HCT116 (cell line): ENCODE results near the gene AZGP1. TPM values are rescaled to one million over a fixed set of nuclear protein-coding genes. Genes with fewer than 3 reads are reported as not detected.

ENCODE experiments used
- ATAC-seq: fragments of 200-7000 bp; cut with Tn5 transposase; 2 replicates; pipeline ENCODE4 v1.9.1; 2020; ENCODE audit warnings: mild to moderate bottlenecking, moderate library complexity
- BruUV-seq: library from RNA; stranded (reverse); fragments of 400-500 nt; replicated peaks from 2 replicates; lab custom pipeline; 2021; lab: Mats Ljungman, UMichigan
- CTCF ChIA-PET: fragments of 300-600 bp; sonication (Branson Sonifier 250); formaldehyde crosslinking; loops from one replicate; lab custom pipeline; 2021; ENCODE audit warnings: antibody characterized with exemption; lab: Charles Lee
- POLR2A ChIA-PET: fragments of 300-600, 350-600 bp; sonication (Branson Sonifier 250); formaldehyde crosslinking; loops from one replicate; lab custom pipeline; 2021; ENCODE audit warnings: antibody characterized with exemption; lab: Charles Lee
- RAD21 ChIA-PET, 2 experiments: fragments of 300-600 bp; sonication (Branson Sonifier 250); formaldehyde crosslinking; loops; one replicate each; lab custom pipeline; 2023; ENCODE audit warnings: low total read pairs in 2 of 2; ENCODE audit not compliant: uncharacterized antibody in 2 of 2, unreplicated experiment in 2 of 2, low non-redundant PET in 1 of 2; lab: Charles Lee
- DNase-seq: peaks from one replicate; pipeline ENCODE4 v3.0.0-alpha.2; 2010; ENCODE audit warnings: low read depth, low spot score
- H2AFZ ChIP-seq: fragments of 200-600 bp; shearing (Covaris generic), sonication (generic); 2 replicates; pipeline ENCODE4 v1.6.1; 2017; ENCODE audit warnings: low read depth, mixed run types, mixed read lengths, antibody characterized with exemption, low read length; ENCODE audit not compliant: poor library complexity, severe bottlenecking
- H3K27ac ChIP-seq: 2 replicates; pipeline ENCODE4 v1.5.1; 2012; ENCODE audit warnings: low read depth, low read length
- H3K27me3 ChIP-seq: fragments of 200-600 bp; sonication (generic); 2 replicates; pipeline ENCODE4 v1.6.1; 2016; ENCODE audit warnings: mixed run types, low read length, mixed read lengths; ENCODE audit not compliant: insufficient read depth
- H3K36me3 ChIP-seq, 2 experiments: fragments of 200-500 bp in 1 of 2; fragments of 200-600 bp in 1 of 2; sonication (Bioruptor generic) in 1 of 2; sonication (generic) in 1 of 2; 2 replicates each; pipeline versions ENCODE4 v1.5.1 to v1.6.1; 2014 to 2016; ENCODE audit warnings: low read length in 2 of 2, inconsistent platforms in 1 of 2, mixed read lengths in 1 of 2, mixed run types in 1 of 2; ENCODE audit not compliant: insufficient read depth in 2 of 2, control insufficient read depth in 1 of 2
- H3K4me1 ChIP-seq, 2 experiments: fragments of 200-600 bp in 1 of 2; sonication (generic) in 1 of 2; 2 replicates each; pipeline versions ENCODE4 v1.5.1 to v1.6.1; 2012 to 2017; ENCODE audit warnings: low read length in 2 of 2, inconsistent platforms in 1 of 2, mild to moderate bottlenecking in 1 of 2, mixed read lengths in 1 of 2, mixed run types in 1 of 2, moderate library complexity in 1 of 2; ENCODE audit not compliant: insufficient read depth in 2 of 2, control insufficient read depth in 1 of 2
- H3K4me2 ChIP-seq: fragments of 200-600 bp; sonication (generic); 2 replicates; pipeline ENCODE4 v1.6.1; 2017; ENCODE audit warnings: mixed run types, low read length, mixed read lengths
- H3K4me3 ChIP-seq, 2 experiments: fragments of 200-600 bp in 1 of 2; sonication (generic) in 1 of 2; replicated peaks in 1 of 2; 2 replicates each; pipeline ENCODE4 v1.5.1; 2011 to 2016; ENCODE audit warnings: low read length in 2 of 2, control low read depth in 1 of 2, low read depth in 1 of 2, mild to moderate bottlenecking in 1 of 2, mixed read lengths in 1 of 2, mixed run types in 1 of 2
- H3K79me2 ChIP-seq: fragments of 200-600 bp; sonication (generic); 2 replicates; pipeline ENCODE4 v1.6.1; 2017; ENCODE audit warnings: mild to moderate bottlenecking, mixed run types, low read length, moderate library complexity, mixed read lengths; ENCODE audit not compliant: insufficient read depth
- H3K9ac ChIP-seq: fragments of 200-600 bp; sonication (generic); 2 replicates; pipeline ENCODE4 v1.6.1; 2016; ENCODE audit warnings: low read length, mixed read lengths
- H3K9me2 ChIP-seq: fragments of 200-600 bp; sonication (generic), shearing (Covaris generic); 2 replicates; pipeline ENCODE4 v1.6.1; 2017; ENCODE audit warnings: mixed run types, mild to moderate bottlenecking, moderate library complexity; ENCODE audit not compliant: insufficient read depth
- H3K9me3 ChIP-seq, 2 experiments: fragments of 200-500 bp in 1 of 2; fragments of 200-600 bp in 1 of 2; sonication (Bioruptor generic) in 1 of 2; sonication (generic) in 1 of 2; 2 replicates each; pipeline ENCODE4 v1.6.1; 2014 to 2017; ENCODE audit warnings: low read length in 2 of 2, mixed read lengths in 2 of 2, inconsistent platforms in 1 of 2, low read depth in 1 of 2, mild to moderate bottlenecking in 1 of 2, mixed run types in 1 of 2, moderate library complexity in 1 of 2; ENCODE audit not compliant: control insufficient read depth in 1 of 2, insufficient read depth in 1 of 2
- H4K20me1 ChIP-seq: fragments of 200-600 bp; sonication (generic), shearing (Covaris generic); 2 replicates; pipeline ENCODE4 v1.6.1; 2017; ENCODE audit warnings: mixed run types, mild to moderate bottlenecking, moderate library complexity; ENCODE audit not compliant: insufficient read depth
- EZH2 ChIP-seq: fragments of 200-600 bp; sonication (generic); IDR thresholded peaks from 2 replicates; pipeline ENCODE4 v1.6.1; 2017; ENCODE audit warnings: antibody characterized with exemption, mixed run types
- FOSL1 ChIP-seq: IDR thresholded peaks from 2 replicates; pipeline ENCODE4 v1.6.1; 2012; ENCODE audit warnings: low read depth
- SIN3A ChIP-seq: IDR thresholded peaks from 2 replicates; pipeline ENCODE4 v1.6.1; 2012; ENCODE audit warnings: low read depth
- SRF ChIP-seq: IDR thresholded peaks from 2 replicates; pipeline ENCODE4 v1.6.1; 2012; ENCODE audit warnings: low read depth
- ZFX ChIP-seq: fragments of 450-650 bp; IDR thresholded peaks from 2 replicates; pipeline ENCODE4 v1.6.1; 2017
- intact Hi-C: fragments of 100-400 bp; cut with micrococcal nuclease; formaldehyde crosslinking; loops from 2 replicates; pipeline ENCODE4 v1.10.0; 2022
- total RNA-seq: library from RNA; stranded (reverse); gene quantifications from one replicate; pipeline ENCODE4 v1.2.1, GENCODE V29; 2021; ENCODE audit not compliant: unreplicated experiment
- TF ChIP-seq, protein P1 (sequence below): IDR thresholded peaks from 2 replicates; pipeline ENCODE4 v1.6.1; 2012

Gene AZGP1
- total RNA-seq, 1 experiment from 2014 or later = 1.1 TPM

DNA sequence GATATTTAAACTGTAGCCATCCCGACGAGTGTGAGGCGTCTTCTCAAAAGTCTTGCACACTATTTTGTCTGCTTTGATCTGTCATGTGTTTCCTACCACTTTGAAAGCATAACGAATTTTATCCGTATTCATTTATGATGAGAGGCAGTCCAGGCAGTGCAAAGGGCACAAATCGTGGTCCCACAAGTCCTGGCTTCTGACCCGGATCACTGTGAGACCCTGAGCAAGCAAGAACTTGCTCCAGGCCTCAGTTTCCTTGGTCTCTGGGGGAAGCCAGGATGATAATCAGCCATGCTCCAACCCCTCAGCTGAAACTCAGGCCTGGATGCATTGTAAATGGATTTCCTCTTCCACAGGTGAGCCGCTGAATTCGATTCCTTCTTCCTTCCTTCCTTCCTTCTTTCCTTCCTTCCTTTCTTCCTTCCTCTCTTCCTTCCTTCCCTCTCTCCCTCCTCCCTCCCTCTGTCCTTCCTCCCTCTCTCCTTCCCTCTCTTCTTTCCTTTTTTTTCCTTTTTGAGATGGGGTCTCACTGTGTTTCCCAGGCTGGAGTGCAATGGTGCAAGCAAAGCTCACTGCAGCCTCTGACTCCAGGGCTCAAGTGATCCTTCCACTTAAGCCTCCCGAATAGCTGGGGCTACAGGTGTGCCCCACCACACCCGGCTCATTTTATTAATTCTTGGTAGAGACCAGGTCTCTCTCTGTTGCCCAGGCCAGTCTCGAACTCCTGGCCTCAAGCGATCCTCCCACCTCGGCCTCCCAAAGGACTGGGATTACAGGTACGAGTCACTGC, 21.1 kb upstream of the AZGP1 start:
- Histone ChIP-seq H3K4me2 (no peak overlapping the region), H4K20me1 (no peaks in the 10 kb centered on the region), H3K36me3 (no peaks in the 10 kb centered on the region), H2AFZ (no peak overlapping the region), H3K4me1 (peaks cover 0 to 5% of the 10 kb centered on the region in 2 experiments; a peak in 2 of 4 replicates), H3K79me2 (no peaks in the 10 kb centered on the region), H3K27me3 (no peaks in the 10 kb centered on the region), H3K4me3 (no peak overlapping the region), H3K9me2 (no peaks in the 10 kb centered on the region), H3K27ac (no peak overlapping the region), H3K9ac (no peak overlapping the region), H3K9me3 (no peaks in the 10 kb centered on the region)
- intact Hi-C loops = no loop called here
- DNase-seq = no peak
- POLR2A ChIA-PET = no interaction called here
- TF ChIP-seq, protein P1, sequence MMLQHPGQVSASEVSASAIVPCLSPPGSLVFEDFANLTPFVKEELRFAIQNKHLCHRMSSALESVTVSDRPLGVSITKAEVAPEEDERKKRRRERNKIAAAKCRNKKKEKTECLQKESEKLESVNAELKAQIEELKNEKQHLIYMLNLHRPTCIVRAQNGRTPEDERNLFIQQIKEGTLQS = no peak
- TF ChIP-seq EZH2 = no peak
- ATAC-seq = no peak
- CTCF ChIA-PET = no interaction called here
- BruUV-seq = no TSS peak
- RAD21 ChIA-PET = interaction anchor here in 1 of 2 experiments (0.6 kb wide), 1 partner anchor 8 kb away, joined by 6 read pairs; no protein-coding TSS in a partner anchor

DNA sequence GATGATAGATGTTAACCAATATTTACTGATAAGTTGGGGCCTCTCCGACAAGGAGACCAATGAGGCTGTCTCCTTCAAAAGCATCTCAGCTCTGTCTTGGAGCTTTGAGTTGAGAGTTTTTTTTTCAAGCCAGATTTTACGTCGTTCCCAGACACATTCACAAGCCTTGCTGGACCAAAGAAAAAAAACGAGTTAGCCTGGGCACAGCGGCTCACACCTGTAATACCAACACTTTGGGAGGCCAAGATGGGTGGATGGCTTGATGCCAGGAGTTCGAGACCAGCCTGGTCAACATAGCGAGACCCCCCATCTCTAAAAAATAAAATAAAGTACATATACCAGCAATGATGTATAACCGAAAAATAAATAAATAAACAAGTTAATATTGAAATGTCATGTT, 19.0 kb upstream of the AZGP1 start:
- intact Hi-C loops = loop anchor here (1.0 to 5.0 kb wide), 4 partner anchors 58 to 468 kb away; partner anchors contain the start of gene ZNF3
- BruUV-seq = no TSS peak
- H3K4me3 ChIP-seq = no peak overlapping the region
- ChIA-PET CTCF (interaction anchor here (1.3 to 2.7 kb wide), 6 partner anchors 57 to 81 kb away, joined by 4 to 15 read pairs (median 8); partner anchors contain the start of genes GJC3 and TRIM4), RAD21 (no interaction called here), POLR2A (no interaction called here)
- no peaks in the 10 kb centered on the region for H3K9me3 ChIP-seq
- H3K27ac ChIP-seq = no peak overlapping the region
- H4K20me1 ChIP-seq = no peaks in the 10 kb centered on the region
- no peaks in the 10 kb centered on the region for H3K79me2 ChIP-seq
- no peaks in the 10 kb centered on the region for H3K36me3 ChIP-seq
- ATAC-seq = no peak
- peak overlapping the region; percentile 67 for H2AFZ ChIP-seq
- H3K9ac ChIP-seq = no peak overlapping the region
- H3K27me3 ChIP-seq = no peaks in the 10 kb centered on the region
- peak overlapping the region; percentile 39; the same call in 1 of the 2 replicates for H3K4me2 ChIP-seq
- DNase-seq = no peak
- TF ChIP-seq SIN3A (no peak), ZFX (no peak), FOSL1 (no peak), SRF (no peak)
- TF ChIP-seq, all 23 proteins: peak for 0
- Histone ChIP-seq H3K4me1 (peaks cover 0 to 5% of the 10 kb centered on the region in 2 experiments; a peak in 2 of 4 replicates), H3K9me2 (no peaks in the 10 kb centered on the region)
